ENCODE data around the gene MYH3.

Gene MYH3

DNA sequence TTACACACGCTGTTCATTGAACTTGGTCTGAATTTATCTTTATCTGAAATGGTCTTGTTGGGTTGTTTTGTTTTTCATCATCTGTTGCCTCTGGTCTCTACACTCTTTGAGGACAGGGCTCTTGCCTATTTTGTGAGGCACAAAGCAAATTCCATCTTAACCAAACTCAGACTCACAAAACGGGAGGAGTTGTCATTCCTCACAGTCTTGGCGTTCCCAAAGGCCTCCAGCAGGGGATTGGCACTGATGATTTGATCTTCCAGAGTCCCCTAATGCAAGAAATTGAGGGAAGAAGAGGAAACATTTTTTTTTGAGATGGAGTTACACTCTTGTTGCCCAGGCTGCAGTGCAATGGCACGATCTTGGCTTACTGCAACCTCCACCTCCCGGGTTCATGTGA lies 8.7 kb downstream of the MYH3 start:
- no peak for DNase-seq

DNA sequence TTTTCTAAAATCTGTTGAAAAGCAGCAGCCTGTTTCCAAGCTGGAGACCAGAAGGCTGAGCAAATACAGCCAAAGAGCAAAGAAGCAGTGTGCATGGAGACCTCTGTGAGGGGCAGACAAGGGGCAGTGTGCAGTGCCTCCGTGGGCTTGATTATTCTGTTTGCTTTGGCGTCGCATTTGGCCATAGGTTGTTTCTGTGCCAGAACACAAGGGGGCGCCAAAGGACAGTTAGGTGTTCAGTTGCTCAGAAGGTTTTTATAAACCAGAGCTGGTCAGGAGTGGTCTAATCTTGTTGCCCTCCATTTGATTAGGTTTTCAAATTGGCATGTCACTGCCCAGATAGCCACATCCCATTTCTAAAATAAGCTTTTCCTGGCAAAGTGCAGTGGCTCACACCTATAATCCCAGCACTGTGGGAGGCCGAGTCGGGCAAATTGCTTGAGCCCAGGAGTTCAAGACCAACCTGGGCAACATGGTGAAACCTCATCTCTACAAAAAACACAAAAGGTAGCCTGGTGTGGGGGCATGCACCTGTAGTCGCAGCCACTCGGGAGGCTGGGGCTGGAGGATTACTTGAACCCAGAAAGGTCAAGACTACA lies 10.6 kb downstream of the MYH3 start:
- DNase-seq = peak; percentile 74

DNA sequence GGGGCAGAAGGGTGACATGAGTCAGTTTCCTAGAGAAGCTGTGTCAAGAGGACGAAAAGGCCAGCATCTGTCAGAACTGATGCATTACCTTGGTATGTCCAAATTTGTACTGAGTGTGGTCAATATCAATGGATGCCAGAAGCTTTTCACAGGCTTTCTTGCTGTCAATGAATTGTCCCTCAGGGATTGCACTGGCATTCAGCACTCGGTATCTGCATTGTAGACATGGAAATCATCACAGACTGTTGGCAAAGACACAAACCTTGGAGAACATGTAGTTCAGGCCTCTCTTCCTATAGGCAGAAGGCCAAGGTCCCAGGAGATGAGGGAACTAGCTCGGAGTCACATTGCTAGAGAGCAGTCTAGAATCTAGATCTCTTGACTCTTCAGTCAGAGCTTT lies 16.6 kb downstream of the MYH3 start:
- no peak for DNase-seq

DNA sequence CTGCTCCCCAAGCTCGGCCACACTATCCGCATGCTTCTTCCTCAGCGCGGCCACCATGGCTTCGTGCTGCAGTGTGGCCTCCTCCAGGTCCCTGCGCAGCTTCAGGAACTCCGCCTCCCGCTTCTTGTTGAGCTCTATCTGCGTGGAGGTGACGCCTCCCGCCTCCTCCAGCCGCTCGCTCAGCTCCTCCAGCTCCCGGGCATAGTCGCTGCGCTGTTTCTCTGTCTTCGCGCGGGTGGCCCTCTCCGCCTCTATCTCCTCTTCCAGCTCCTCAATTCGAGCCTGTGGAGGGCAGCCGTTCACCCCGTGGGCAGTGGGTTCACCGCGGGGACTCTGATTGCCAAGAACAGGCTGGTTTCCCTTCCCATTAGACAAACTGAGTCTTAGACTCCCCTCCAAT lies 19.0 kb downstream of the MYH3 start:
- DNase-seq = no peak

DNA sequence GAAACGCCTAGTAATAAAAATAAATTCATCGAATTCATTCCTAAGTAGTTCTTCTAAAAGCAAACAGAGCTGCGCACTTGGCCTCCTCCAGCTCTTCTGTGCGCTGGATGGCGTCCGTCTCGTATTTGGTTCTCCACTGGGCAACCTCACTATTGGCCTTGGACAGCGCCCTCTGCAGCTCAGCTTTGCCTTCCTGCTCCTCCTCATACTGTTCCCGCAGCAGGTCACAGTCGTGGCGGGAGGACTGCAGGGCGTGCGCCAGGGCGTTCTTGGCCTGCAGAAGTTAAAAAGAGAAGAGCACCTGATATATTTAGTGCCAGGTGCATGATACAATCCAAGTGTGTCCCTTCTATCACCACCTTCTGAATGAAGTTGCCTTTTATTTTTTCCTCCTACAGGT lies 21.8 kb downstream of the MYH3 start:
- no peak for DNase-seq

DNA sequence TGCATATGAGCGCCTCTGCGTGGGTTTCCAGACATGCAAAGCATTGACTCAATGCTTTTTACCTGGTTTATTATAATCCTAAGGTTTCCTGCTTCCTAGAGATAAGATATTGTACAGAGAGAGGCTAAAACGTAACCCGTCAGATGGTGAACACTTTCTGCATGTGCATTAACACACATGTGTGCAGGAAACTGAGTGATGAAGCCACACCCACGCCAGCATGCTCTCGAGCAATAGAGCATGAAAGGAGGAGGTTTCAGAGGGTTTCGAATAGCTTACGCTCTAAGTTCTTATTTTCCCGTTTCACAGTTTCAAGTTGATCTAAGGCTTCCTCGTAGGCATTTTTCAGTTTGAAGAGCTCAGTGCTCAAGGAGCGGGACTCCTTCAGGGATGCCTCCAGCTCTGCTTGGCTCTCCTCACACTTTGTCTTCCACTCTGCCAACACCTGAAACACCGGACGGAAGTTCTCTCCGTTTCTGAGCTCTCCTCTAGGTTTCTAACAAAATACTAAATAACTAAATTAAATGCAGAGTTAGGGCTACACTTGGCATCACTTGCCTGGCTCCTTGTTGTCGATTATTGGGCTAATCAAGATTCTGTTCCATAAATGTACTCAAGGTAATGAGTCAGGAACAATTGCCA lies 23.2 kb downstream of the MYH3 start:
- DNase-seq = no peak

DNA sequence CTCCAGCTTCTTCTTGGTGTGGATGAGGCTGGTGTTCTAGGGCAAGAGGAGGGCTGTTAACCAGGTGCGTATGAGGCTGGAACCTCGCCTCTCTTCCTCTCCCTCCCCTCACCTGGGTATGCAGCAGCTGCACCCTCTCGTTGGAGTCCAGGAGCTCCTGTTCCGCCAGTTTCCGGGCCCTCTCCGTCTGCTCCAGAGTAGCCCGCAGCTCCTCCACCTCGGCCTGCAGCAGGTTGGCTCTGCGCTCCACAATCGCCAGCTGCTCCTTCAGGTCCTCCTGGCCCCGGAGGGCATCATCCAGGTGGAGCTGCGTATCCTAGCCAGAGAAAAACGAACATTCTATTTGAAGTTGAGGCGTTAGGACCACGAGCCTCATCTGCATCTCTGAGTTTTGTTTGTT lies 25.4 kb downstream of the MYH3 start:
- DNase-seq = no peak

DNA sequence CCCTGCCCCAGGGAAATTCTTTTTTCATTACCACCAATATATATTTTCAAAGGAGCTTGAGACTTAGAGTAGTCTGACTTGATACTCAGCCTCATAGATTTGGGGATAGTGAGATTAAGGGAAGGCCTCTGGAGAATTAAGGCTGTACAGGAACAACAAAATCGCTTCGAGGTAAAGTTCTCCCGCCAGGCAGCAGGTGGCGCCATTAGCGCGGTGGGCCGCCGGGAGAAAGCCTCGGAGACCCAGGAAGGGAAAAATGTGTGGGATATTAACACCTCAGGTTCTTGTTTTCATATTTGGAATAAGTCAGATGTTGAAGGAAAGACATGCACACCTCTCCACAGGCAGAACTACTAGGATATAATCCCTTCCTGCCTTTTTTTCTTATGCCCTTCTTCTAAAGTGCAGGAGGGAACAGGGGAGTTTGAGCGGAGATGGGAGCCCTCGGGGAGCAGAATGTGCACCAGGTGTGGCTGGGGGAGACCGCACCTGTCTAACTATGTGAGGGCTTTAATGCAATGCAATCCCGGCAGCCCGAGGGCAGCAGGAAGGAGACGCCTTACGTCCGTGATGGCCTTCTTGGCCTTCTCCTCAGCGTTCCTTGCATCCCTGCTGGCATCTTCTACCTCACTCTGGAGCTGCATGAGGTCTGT lies 25.9 kb downstream of the MYH3 start:
- DNase-seq = peak; percentile 21

DNA sequence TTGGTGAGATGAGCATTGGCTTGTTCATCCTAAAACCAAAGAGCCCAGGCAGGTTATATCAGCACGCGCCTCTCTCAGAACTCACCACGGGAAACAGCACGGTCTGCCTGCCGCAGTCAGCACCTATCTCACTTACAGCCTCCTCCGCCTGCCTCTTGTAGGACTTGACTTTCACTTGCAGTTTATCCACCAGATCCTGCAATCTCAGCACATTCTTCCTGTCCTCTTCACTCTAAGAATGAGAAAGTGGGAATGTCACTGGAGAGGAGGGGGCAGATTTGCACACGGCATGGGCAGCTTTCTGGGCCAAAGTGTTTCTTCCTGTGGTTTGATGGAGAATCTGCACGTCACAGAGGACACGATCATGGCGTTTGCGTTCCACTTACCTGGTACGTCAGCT lies 27.4 kb downstream of the MYH3 start:
- no peak for DNase-seq

DNA sequence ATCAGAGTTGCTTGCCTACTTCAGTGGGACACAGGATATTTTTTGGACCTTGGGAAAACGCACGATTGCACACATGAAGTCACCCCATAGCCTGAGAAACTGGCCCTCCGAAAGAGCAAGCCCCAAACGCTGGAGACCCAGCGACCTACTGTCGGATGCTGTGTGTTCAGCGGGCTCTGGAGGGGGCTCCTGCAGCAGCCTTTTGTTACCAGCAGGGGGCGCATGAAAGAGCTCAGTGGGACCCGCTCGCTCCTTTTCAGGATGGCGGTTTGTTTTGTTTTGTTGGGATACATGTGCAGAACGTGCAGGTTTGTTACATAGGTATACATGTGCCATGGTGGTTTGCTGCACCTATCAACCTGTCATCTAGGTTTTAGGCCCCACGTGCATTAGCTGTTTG lies 28.4 kb downstream of the MYH3 start:
- peak; percentile 19 for DNase-seq

DNA sequence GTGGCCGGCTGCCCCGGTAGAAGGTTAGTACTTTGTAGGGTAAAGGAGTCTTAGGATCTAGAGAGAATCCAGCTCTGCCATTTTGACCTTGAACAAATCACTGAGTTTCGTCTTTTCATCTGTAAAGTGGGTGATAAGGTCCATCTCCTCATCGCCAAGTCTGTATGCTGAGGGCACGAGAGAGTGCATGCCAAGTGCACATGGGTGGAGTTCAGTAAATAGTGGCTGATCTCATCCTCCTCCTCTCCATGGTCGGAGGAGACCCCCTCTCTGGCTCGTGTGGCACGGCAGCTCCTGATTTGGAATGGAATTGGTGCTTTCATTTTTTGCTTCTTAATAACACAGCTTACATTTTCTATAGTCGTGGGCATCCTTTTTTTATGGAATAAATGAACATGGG lies 30.7 kb downstream of the MYH3 start:
- DNase-seq = no peak

DNA sequence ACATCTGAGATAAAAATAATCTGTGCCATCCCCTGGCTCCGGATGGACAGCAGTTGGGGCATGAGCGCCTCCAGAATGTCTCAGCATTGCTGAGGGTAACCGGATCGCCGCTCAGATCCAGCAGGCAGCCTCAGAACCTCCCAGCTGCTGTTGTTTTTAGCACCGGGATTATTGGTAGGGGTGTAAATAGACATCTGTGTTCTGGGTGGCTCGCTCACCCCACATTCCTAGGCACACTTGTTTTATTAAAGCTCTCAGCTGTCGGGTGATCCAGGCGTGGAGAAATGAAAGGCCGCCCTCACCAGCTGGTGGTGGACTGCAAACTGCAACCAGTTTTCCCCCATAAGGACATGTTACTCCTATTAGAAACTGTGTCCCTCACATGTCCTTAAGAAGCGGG lies 32.1 kb downstream of the MYH3 start:
- no peak for DNase-seq

DNA sequence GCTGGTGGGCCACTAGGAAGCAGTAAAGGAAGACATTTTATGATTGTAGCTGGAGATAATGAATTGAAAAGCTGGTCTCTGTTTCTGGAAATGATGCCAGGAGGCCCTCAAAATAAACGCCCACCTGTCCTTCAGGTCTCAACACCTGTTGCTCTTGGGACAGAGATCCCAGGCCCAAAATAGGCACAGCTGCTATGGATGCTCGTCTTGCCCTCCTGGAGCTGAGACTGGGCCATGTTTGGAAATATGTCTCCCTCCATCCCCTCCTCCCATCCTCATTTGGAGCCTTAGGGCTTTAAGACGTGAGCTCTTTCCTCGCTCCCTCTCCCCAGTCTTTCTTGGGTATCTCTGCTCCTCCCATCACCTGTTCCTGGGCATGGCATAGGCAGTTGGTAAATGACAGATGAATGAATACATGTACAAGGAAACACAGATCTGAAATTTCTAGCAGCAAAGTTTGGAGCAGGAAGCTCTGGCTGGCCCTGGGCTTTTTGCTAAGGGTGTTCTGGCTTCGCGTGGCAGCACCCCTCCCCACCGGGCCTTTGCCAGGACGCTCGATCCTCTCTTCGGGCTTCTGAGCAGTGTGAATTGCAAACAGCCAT lies 33.3 kb downstream of the MYH3 start:
- DNase-seq = no peak

DNA sequence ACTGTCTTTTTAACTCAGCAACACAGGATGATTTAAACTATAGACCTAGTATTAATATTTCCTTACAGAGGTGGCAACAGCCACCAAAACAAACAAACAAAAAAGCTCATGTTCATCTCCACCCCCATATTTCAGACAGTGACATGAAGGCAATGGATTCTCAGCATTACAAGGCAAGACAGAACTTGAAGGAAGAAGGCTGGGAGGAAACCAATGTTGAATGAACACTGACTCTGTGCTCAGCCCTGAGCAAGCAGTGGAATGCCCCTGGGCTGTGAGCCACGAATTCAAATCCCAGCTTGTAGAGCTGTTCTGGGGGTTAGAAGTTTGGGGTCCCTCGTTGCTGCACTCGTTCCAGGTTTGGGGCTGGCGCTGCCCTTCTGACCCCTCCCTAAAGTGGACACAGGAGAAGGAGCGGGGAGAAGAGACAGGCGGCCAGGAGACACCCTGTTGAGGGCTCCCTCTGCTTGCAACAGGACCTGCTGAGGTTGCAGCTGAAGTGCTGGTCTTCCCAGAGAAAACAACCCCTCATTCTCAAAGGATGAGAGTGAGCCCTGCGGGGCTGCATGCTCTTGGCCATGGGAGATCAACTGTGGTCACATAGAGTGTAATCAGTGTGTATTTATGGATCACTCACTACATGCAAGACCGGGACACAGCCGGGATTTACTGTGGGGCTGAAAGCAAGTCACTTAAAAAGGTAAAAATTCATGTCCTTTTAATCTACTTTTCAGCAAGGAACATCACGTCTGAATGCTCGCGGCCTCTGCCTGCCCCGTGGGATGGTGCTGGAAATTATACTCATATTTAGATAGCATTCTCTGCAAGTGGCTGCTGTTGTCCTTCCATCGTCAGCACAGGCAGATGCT lies 34.3 kb downstream of the MYH3 start:
- no peak for DNase-seq

DNA sequence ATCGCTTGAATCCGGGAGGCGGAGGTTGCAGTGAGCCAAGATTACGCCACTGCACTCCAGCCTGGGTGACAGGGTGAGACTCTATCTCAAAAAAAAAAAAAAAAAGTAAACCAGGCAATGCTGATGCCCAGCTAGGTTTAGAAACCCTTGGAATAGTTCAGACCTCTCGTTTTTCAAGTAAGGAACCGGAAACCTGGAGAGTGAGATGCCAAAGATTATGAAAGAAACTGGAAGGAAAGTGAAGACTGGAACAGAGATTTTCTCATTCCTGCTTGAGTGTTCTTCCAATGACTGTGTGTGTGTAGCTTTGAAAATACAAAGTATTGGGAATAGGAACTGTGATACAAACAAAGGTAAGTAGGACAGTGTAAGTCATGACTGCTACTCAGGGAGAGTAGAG lies 35.7 kb downstream of the MYH3 start:
- no peak for DNase-seq

DNA sequence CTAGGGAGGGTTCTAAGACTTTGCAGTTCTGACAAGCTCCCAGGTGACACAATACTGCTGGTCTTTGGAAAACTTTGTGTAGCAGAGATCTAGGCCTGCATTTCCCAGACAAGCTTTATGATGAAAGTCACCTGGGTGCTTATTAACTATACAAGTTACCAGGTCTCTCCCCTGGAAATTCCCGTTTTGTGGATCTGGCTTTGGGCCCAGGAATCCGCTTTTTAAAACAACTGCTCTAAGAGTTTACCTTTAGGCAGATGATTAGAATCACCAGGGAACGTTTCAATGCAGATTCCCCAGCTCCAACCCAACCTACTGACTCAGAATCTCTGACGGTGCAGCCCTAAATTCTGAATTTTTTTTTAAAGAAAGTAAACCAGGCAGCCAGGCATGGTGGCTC lies 36.3 kb downstream of the MYH3 start:
- DNase-seq = no peak

DNA sequence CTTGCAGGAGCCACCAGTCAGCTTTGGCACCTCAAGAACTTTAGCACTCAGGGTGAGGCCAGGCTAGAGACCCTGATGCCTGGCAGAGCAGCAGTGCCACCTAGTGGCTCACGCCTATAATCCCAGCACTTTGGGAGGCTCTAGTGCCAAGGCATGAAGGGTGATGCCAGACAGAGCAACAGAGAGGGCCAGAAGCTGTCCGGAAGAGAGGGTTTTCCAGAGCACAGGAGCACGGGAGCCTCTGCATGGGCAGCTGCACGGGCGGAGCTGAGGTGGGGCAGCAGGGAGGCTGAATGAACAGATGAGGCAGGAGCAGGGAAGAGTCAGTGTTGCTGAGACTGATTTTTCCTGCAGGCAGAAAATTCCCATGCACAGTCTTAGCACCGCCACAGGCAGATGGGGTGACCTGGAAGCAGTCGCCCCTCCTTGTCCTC lies 38.9 kb downstream of the MYH3 start:
- DNase-seq = peak; percentile 75

DNA sequence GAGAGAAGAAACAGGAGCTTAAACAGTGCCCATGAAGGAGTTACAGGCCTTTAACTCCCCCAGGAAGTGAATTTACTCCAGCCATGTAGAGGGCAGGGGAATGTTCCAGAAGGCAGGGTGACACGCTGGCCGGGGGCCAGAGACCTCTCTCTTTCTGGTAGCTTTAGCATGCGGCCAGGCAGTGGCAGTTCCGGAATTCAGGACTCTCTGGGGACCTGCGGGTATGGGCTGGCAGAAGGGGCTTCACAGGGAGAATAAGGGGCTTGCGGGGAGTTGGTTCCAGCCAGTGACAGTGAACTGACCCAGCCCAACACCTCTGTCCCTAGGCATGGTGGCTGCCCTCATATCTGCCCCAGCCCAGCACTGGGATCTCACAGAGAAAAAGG lies 40.0 kb downstream of the MYH3 start:
- no peak for DNase-seq

DNA sequence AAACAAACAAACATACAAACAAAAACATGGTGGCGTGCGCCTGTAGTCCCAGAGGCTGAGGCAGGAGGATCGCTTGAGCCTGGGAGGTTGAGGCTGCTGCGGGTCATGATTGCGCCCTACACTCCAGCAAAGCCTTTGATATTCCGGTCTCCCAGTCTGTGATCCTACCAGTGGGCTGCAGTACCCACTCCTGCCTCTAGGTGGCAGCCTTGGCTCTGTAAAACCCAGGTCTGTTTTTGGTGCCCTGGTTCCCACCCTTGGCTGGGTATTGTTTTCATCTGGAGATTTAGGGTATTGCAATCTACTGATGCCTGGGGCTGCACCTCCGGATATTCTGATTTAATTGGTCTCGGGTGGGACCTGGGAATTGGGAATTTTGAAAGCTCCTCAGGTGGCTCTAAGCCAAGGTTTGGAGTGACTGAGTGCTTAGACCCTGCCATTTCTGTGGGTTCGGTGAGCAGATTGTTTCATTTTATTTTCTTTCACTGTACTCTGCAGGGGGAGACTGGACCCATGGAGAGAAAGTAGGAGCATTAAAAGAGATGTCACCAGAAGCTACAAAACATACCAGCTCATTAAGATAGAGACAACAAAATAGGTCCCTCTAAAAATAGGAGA lies 40.5 kb downstream of the MYH3 start:
- DNase-seq = peak; percentile 75

DNA sequence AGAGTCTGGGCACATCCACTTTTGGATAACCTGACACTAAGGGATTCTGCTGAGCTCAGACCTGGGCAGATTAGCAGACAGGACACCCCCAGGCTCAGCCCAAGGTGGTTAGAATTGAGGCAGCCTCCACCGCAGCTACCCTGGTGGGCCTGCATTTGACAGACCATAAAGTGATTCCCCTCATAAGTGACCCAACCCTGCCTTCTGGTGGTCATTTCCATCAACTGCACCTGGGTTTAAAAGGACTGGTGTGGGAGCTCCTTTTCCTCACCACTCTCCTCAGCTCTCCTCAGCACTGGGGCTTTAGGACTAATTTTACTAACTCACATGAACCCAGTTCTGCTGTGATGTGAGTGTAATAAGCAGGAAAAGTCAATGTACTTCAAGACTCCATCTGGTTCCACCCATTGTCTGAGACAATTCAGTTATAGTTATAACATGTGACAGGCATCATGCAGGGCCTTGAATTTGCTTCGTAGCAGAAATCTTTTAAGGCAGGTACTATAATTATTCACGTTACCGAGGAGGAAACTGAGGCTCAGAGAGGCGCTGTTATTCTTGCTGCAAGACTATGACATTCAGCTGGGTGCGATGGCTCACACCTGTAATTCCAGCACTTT lies 42.5 kb downstream of the MYH3 start:
- DNase-seq = peak; percentile 25

DNA sequence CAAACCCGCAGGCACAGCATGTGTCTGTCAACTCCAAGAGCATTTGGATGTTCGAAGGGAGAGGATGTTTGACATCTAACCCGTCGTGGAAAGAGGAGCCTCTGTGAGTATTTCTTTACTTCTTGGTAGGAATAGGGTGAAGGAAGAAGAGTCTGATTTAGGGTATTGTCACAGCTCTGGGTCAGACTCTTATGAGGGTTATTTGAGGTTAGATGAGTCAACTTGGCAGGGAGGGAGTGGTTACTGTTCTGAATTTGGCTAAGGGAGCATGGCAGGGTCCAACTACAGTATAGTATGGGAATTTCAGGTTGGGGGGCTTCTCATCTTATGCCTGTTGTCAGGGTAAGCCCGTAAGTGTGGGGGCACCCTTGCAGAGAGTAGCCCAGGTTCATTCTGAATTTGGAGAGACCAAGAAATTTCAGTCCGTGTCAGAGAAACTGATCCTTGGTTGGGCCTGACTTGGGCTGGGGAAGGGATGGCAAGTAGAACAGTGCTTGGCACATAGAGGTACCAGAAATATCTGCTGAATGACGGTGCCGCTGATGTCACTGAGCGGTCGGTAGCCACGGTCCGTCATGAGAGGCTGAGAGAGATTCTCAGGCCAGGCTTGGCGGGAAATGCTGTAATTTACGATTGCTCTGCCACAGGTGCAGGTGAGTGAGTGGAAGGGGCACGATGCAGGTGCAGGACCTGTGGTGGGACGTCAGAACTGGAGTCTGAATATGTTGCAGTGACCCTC lies 43.2 kb downstream of the MYH3 start:
- DNase-seq = no peak
